Ramos (cell line): ENCODE results near the gene DAGLB.
"Not testable (repeated sequence)": the region's sequence is repeated elsewhere in the genome, so short reads cannot be mapped to it uniquely, and the experiment has no call there.

ENCODE experiments used
- in situ Hi-C: fragments of 300-500 bp; cut with MboI; formaldehyde crosslinking; loops from one replicate; pipeline ENCODE4 v1.14.3; 2022; ENCODE audit warnings: low sequenced_read_pairs; ENCODE audit not compliant: unreplicated experiment

DAGLB gene

GRCh38 chr7:6380310-6381095 is 67.3 kb downstream of the DAGLB start:
- in situ Hi-C loops, result no loop called here

DNA sequence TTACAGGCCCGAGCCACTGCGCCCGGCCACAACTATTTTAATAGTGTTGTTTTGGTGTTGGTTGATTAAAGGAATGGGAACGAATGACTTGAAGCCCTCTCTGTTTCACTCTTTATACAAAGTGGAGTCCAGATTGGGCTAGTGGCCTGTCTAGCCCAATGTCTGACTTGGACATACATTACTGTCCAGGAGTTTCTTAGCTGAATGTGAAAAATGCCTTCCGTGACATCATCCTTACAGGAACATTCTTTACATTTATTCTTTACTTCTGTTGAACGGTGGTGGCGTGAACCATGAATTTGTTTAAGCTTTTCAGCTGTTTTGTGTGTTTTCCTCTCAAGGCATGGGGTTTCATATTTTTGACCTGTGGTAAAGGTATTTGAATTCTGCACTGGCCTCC is 67.9 kb downstream of the DAGLB start:
- in situ Hi-C loops, result no loop called here

DNA sequence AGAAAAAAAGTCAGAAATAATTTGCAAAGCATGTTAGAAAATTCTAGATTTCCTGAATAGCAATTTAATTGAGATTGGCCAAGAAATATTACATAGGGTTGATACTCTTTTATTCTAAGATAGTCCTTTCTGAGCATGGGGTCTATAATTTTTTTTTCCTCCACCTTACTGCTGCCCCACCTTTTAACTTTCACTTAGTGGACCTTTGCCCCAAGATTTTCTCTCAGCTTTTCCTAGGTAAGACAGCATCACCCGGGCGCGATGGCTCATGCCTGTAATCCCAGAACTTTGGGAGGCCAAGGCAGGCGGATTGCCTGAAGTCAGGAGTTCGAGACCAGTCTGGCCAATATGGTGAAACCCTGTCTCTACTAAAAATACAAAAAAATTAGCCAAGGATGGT is 69.2 kb downstream of the DAGLB start:
- in situ Hi-C loops, result not testable (repeated sequence)

DNA sequence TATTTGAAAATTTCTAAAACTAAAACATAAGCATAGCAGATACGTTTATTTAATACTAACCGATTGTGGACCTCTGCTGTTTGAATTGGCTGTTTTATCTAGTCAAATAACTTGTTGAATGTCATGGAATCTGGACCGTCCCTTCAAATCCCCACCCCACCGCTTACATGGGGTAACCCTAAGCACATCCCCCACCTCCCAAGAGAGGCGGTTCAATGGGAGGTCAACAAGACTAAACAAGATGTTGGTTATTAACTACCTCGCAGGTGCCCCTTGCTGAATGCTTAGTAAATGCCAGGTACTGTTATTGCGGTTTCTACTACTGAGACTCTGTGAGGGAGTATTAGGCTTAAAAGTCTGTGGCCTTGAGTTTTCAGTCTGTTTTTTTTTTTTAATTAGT is 70.9 kb downstream of the DAGLB start:
- in situ Hi-C loops, result no loop called here

- in situ Hi-C loops, result no loop called here
Measured at GRCh38 chr7:6375348-6376101, 72.2 kb downstream of the DAGLB start.

GRCh38 chr7:6367701-6368211 is 80.0 kb downstream of the DAGLB start:
- in situ Hi-C loops, result no loop called here

- in situ Hi-C loops, result no loop called here
Measured at GRCh38 chr7:6365451-6365850, 82.3 kb downstream of the DAGLB start.

- in situ Hi-C loops, result no loop called here
Measured at GRCh38 chr7:6360841-6361240, 86.9 kb downstream of the DAGLB start.

DNA sequence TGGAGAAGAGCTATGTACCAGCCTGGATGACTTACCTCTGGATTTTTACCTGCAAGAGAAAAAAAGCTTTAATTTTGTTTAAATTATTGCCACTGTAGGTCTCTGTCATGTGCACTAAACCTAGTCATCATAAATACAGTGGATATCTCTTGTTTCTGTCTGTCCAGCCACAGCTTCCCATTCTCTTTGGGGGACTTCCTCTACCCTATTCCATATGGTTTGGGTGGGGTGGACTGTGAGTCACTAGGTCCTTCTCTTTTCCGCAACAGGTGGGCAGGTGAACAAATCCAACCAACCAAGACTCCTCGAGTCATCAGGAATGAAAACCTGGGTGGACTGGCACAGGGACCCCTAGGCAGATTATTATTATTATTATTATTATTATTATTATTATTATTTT is 88.0 kb downstream of the DAGLB start:
- in situ Hi-C loops, result no loop called here
